ENCODE measurements around the gene MEMO1. TPM values are rescaled to one million over a fixed set of nuclear protein-coding genes. Genes with fewer than 3 reads are reported as not detected.
"Not testable (repeated sequence)": the region's sequence is repeated elsewhere in the genome, so short reads cannot be mapped to it uniquely, and the experiment has no call there.

The MEMO1 gene
- total RNA-seq, 1 donor from 2014 or later = 55.3 TPM

DNA sequence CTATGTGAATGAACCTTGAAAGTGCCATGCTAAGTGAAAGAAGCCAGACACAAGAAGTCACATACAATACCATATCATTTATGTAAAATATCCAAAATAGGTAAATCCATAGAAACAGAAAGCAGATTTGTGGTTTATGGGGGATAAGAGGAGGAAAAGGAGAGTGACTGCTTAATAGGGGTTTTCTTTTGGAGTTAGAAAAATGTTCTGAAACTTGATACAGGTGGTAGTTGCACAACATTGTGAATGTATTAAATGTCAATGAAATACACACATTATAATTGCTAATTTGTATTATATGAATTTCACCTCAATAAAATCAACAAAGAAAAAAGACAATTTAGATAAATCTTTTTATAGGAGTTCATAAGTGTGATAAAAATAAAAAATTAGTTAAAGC, 37.1 kb downstream of the MEMO1 start:
- Mint-ChIP-seq H3K4me3 (no peak overlapping the region), H3K27me3 (ENCODE audit: low read depth) (no peaks in the 10 kb centered on the region), H3K9me3 (no peaks in the 10 kb centered on the region), H3K36me3 (ENCODE audit: low read depth) (no peaks in the 10 kb centered on the region), H3K27ac (ENCODE audit: unreplicated experiment) (no peak overlapping the region), H3K4me1 (peaks cover under 1% of the 10 kb centered on the region)
- no peak for DNase-seq (ENCODE audit: low read depth, low spot score)
- TF ChIP-seq, protein P1, sequence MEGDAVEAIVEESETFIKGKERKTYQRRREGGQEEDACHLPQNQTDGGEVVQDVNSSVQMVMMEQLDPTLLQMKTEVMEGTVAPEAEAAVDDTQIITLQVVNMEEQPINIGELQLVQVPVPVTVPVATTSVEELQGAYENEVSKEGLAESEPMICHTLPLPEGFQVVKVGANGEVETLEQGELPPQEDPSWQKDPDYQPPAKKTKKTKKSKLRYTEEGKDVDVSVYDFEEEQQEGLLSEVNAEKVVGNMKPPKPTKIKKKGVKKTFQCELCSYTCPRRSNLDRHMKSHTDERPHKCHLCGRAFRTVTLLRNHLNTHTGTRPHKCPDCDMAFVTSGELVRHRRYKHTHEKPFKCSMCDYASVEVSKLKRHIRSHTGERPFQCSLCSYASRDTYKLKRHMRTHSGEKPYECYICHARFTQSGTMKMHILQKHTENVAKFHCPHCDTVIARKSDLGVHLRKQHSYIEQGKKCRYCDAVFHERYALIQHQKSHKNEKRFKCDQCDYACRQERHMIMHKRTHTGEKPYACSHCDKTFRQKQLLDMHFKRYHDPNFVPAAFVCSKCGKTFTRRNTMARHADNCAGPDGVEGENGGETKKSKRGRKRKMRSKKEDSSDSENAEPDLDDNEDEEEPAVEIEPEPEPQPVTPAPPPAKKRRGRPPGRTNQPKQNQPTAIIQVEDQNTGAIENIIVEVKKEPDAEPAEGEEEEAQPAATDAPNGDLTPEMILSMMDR (conservative IDR thresholded peaks at IDR 0.05) = no peak

DNA sequence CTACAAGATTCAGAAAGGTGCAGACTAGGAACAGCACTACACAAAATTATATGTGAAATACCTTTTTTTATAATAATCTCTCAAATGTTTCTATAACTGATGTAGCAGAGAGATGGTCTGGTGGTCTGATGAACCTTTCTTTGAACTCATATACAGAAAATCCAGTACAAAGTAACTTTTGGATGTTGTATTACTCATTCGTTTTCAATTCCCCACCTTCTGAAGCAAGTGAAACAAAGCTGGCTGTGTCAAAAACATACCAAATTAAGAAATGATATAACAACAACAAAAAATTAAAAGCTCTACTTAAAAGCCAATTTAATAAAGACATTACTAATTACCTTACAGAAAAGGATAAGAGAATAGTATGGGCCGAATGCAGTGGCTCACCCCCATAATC, 38.7 kb downstream of the MEMO1 start:
- no peaks in the 10 kb centered on the region for H3K9me3 Mint-ChIP-seq
- no peak overlapping the region for H3K4me3 Mint-ChIP-seq
- TF ChIP-seq, protein P1 (conservative IDR thresholded peaks at IDR 0.05) = no peak
- no peaks in the 10 kb centered on the region for H3K36me3 Mint-ChIP-seq (ENCODE audit: low read depth)
- no peak overlapping the region for H3K27ac Mint-ChIP-seq (ENCODE audit: unreplicated experiment)
- H3K27me3 Mint-ChIP-seq (ENCODE audit: low read depth) = no peaks in the 10 kb centered on the region
- peaks cover 4% of the 10 kb centered on the region for H3K4me1 Mint-ChIP-seq
- DNase-seq (ENCODE audit: low read depth, low spot score) = no peak

DNA sequence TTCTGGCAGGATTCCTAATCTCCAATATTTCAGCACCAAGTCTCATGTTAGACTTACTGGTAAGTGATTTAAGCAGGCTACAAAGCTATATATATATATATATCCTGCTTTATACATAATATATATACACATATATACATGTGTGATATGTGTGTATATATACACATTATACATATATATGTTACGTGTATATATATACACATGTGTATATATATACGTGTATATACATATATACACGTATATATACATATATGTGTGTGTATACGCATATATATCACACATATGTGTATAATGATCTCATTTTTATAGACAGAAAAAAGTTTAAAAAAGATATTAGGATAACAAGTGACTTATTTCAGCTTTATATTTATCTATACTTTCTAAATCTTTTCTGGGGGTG, 41.6 kb downstream of the MEMO1 start:
- H3K4me3 Mint-ChIP-seq = no peak overlapping the region
- TF ChIP-seq, protein P1 (conservative IDR thresholded peaks at IDR 0.05) = no peak
- no peaks in the 10 kb centered on the region for H3K9me3 Mint-ChIP-seq
- H3K27ac Mint-ChIP-seq (ENCODE audit: unreplicated experiment) = no peak overlapping the region
- no peak for DNase-seq (ENCODE audit: low read depth, low spot score)
- H3K4me1 Mint-ChIP-seq = peaks cover 7% of the 10 kb centered on the region
- no peaks in the 10 kb centered on the region for H3K36me3 Mint-ChIP-seq (ENCODE audit: low read depth)
- H3K27me3 Mint-ChIP-seq (ENCODE audit: low read depth) = no peaks in the 10 kb centered on the region

DNA sequence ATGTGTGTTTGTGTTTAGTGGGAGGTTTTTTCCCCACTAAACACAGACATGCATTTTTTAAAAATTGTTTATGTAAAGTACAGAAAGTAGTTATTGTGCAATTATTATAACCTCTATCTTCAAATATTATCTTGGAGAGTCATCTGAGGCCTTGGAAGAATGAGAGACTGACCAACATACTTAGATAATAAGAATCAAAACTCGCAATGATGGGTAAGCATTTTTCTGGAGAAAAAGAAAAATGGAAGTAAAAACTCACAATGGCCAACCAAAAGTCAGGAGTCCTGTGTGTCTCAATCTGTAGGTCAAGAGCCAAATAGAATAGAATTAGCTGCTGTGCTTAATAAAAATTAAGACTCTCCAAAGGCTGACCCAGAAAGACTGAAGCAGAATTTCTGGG, 43.0 kb downstream of the MEMO1 start:
- no peaks in the 10 kb centered on the region for H3K9me3 Mint-ChIP-seq
- H3K36me3 Mint-ChIP-seq (ENCODE audit: low read depth) = no peaks in the 10 kb centered on the region
- H3K27me3 Mint-ChIP-seq (ENCODE audit: low read depth) = no peaks in the 10 kb centered on the region
- peaks cover 7% of the 10 kb centered on the region for H3K4me1 Mint-ChIP-seq
- TF ChIP-seq, protein P1 (conservative IDR thresholded peaks at IDR 0.05) = no peak
- H3K27ac Mint-ChIP-seq (ENCODE audit: unreplicated experiment) = no peak overlapping the region
- H3K4me3 Mint-ChIP-seq = no peak overlapping the region
- DNase-seq (ENCODE audit: low read depth, low spot score) = no peak

DNA sequence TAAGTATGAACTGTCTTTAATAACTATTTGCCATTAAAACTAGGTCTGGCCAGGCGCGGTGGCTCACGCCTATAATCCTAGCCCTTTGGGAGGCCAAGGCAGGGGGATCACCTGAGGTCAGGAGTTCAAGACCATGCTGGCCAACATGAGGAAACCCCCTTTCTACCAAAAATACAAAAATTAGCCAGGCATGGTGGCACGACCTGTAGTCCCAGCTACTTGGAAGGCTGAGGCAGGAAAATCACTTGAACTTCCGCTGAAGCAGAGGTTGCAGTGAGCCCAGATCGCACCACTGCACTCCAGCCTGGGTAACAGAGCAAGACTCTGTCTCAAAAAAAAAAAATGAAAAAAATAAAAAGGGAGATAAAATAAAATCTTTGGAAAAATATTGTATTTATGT, 44.4 kb downstream of the MEMO1 start:
- DNase-seq (ENCODE audit: low read depth, low spot score); H3K4me3 Mint-ChIP-seq; H3K36me3 Mint-ChIP-seq (ENCODE audit: low read depth); H3K9me3 Mint-ChIP-seq; H3K27ac Mint-ChIP-seq (ENCODE audit: unreplicated experiment); H3K27me3 Mint-ChIP-seq (ENCODE audit: low read depth); H3K4me1 Mint-ChIP-seq: not testable (repeated sequence)

DNA sequence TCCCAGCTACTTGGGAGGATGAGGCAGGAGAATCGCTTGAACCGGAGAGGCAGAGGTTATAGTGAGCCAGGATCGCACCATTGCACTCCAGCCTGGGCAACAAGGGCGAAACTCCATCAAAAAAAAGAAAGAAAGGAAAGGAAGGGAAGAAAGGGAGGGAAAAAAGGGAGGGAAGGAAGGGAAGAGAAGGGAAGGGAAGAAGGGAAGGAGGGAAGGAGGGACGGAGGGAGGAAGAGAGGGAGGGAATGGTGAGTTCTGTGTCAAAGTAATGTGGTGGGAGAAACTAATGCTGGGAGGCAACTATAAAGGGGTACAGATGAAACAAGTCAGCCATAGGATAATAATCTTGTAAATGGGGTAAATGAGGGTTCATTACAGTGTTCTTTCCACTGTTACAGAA, 45.7 kb downstream of the MEMO1 start:
- no peaks in the 10 kb centered on the region for H3K27me3 Mint-ChIP-seq (ENCODE audit: low read depth)
- peaks cover 7% of the 10 kb centered on the region for H3K4me1 Mint-ChIP-seq
- no peaks in the 10 kb centered on the region for H3K9me3 Mint-ChIP-seq
- TF ChIP-seq, protein P1 (conservative IDR thresholded peaks at IDR 0.05) = no peak
- H3K4me3 Mint-ChIP-seq = no peak overlapping the region
- peak overlapping the region; percentile 19 for H3K27ac Mint-ChIP-seq (ENCODE audit: unreplicated experiment)
- no peak for DNase-seq (ENCODE audit: low read depth, low spot score)
- no peaks in the 10 kb centered on the region for H3K36me3 Mint-ChIP-seq (ENCODE audit: low read depth)

Data from neural crest cell (in vitro differentiated cells).